ENCODE measurements around the gene LGALS9B.
A peak's percentile ranks its signal among the peaks of the same experiment; 100 is the strongest.
"Not testable (repeated sequence)": the region's sequence is repeated elsewhere in the genome, so short reads cannot be mapped to it uniquely, and the experiment has no call there.

The LGALS9B gene

GRCh38 chr17:20415479-20415878, 51.9 kb downstream of the LGALS9B start:
- DNase-seq: not testable (repeated sequence)

- not testable (repeated sequence) for DNase-seq
These were observed 65.9 kb downstream of the LGALS9B start for GRCh38 chr17:20401306-20402022.

- DNase-seq: peak; percentile 29
These were observed 66.6 kb downstream of the LGALS9B start for GRCh38 chr17:20400559-20401305.

All from fibroblast of skin of scalp (primary cell).